Iris pigment epithelial cell (primary cell): ENCODE data around the gene SLC9A7.

Source experiments
- DNase-seq: peaks from one replicate; pipeline ENCODE4 v3.0.0-alpha.2; 2011; ENCODE audit warnings: low read depth

The SLC9A7 gene

DNA sequence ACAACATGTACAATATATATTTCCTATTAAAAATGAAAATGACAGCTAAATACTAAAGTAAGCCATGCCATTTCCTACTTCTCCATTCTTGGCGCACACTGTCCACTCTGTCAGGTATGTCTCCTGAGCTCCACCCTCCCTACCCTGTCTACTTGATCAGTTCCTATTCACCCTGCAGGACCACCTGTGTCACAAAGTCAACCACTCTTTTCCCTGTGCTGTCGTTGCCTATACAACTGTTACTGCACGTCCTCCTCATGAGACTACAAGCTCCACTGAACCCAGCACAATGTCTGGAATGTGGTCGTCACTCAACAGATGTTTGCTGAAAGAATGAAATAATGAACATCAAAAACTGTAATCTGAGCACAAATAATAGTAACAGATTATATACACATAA, 54.9 kb downstream of the SLC9A7 start:
- DNase-seq = peak; percentile 18

DNA sequence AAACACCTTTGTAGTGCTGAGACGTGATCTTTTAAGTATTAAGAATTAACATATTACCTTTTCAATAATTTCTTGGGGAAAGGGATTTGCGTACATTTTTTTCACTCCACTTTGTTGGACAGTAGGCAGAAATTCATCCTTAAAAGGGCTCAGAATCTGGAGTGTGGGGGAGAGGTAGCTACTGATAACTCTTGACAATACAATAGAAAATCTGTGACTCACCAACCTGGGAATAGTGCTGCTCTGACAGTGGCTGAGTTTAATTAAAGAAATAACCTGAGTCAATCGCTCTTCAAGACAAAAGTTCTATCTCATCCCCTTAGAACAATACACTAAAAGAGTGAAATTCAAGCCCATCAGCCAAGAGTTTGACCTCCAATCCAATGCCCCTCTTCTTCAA, 60.2 kb downstream of the SLC9A7 start:
- DNase-seq = no peak

DNA sequence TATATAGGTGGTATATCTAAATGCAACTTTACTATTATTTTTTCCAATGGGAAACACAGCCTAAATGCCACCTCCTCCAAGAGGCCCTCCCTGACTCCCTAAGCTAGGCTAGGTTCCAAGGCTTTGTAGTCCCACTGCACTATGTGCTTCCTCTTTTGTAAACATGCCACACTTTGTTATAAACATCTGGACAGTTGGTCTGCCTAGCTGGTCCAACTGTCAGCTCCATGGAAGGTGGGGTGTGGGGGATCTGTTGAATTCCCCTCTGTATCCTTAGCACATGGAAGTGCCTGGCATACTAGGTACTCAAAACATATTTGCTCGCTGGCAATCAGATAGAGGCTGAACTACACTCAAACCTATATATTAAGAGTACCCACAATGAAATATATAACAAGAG, 63.4 kb downstream of the SLC9A7 start:
- DNase-seq = no peak

DNA sequence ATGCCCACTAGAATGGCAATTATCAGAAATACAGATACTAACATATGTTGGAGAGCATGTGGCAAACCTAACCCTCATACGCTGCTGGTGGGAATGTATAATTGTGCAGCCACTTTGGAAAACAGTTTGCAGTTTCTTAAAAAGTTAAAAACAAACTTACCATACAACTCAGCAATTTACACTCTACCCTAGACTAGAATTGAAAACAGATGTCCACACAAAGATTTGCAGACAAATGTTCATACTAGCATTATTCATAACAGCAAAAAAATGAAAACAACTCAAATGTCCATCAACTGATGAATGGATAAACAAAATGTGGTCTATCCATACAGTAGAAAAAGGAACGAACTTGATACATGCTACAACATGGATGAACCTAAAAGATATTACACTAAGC, 64.4 kb downstream of the SLC9A7 start:
- no peak for DNase-seq

GRCh38 chrX:46693149-46693548, 65.8 kb downstream of the SLC9A7 start:
- DNase-seq = no peak

GRCh38 chrX:46690818-46691217, 68.1 kb downstream of the SLC9A7 start:
- no peak for DNase-seq

DNA sequence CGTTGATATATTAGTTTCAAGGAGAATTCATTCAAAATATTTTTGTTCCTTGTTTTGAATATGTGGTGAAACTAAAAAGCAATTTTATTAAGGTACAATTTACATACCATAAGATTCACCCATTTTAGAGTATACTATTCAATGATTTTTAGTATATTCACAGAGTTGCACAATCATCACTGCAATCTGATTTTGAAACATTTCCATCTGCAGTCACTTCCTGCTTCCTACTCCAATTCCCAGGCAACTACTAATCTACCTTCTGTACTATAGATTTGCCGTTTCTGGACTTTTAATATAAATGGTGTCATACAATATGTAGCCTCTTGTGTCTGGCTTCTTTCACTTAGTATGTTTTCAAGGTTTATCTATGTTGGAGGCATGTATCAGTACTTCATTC, 71.3 kb downstream of the SLC9A7 start:
- peak; percentile 35 for DNase-seq

GRCh38 chrX:46686003-46686645, 72.8 kb downstream of the SLC9A7 start:
- DNase-seq = peak; percentile 39

DNA sequence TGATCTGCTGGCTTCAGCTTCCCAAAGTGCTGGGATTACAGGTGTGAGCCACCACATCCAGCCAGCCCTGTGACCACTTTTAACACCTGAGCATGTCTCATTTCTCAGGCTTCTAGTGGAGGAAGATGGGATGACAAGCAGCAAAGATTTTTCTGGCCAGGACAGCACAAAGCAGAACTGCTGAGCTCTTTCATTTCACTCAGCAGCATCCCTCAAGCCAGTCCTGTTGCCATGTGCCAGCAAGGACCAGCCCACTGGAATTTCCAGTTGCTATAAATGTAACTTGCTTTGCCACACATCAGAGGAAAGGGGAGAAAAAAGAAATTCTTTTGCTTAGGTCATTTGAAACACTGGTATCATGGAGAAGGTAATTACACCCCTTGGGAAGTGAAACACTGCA, 75.9 kb downstream of the SLC9A7 start:
- peak; percentile 12 for DNase-seq

DNA sequence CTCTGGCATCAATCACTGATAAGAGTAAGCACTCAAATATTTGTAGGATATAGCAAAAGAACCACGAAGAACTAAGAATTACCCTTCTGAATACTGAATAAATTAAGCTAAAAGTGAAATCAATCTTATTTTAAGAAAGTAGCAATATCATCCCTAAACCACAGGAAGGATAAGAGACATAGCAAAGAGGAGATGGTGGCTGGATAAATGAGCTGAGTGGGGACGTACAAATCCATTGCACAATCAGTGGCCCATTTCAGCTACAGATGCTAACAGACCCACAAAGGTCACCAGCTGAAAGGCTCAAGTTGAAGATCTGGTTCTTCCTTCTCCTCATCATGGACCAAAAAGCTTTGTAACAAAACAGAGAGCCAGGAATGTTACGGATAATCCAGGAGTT, 77.1 kb downstream of the SLC9A7 start:
- DNase-seq = peak; percentile 47

DNA sequence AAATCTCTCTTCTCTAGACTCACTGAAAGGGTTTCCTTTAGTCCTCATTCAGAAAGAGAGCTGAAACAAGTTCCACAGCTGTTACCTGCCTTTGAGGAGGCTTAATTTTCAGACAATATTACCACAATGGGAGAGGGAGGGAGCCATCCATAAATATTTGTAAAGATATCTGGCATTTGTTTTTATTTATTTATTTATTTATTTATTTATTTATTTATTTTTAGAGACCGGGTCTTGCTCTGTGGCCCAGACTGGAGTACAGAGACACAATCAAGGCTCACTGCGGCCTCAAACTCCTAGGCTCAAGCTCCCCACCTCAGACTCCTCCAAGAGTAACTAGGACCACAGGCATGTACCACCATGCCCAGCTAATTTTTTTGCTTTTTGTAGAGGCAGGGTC, 80.7 kb downstream of the SLC9A7 start:
- no peak for DNase-seq

- DNase-seq = no peak
Observed at GRCh38 chrX:46676399-46677356, 82.2 kb downstream of the SLC9A7 start.

DNA sequence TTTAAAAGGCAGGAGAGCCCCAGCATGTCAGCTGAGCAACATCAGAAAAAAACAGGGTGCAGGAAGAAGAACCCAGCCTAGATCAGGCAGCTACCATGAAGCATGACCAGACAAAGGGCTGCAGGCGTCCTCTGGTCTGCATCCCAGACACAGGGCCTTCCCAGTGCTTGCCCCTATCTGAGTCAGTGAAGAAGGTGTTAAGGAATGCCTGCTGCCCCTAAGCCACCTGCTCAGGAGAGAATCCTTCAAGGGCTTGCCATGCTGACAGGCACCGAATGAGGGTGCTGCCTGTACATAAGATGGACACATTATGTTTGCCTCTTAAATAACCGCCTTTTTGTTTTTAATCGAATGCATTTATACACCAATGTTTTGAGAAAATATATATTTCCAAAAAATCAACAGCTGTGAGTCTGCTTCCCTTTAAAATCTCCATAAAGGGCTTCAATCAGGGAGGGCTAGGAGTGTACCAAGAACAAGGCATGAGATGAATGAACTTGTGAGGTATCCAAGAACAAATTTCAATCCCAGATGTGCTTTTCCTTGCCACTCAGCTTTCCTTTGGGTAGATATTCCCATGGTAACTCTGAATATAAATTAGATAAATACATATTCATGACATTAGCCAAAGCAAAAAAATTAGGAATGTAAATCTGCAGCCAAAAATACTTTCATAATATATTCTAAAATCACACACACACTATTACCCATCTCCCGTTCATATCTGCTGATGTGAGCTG, 85.1 kb downstream of the SLC9A7 start:
- DNase-seq = no peak

GRCh38 chrX:46670316-46670715, 88.6 kb downstream of the SLC9A7 start:
- no peak for DNase-seq

DNA sequence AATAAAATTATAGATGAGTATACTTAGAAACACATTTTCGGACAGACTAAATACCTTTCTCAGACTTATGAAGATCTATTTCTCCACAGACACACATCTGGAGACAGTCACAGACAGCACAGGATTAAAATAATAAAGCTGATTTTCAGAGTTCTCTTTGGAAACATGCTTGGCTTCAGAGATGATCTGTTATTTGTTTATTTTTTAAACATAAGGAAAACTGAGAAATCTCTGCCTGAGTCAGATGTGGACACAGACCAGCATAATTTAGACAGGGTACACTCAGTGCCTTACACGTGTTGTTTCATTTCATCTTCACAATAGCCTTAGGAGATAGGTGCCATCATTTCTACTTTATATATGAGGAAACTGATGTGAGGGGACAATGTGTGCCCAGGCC, 92.1 kb downstream of the SLC9A7 start:
- no peak for DNase-seq

GRCh38 chrX:46665232-46666152, 93.4 kb downstream of the SLC9A7 start:
- DNase-seq = no peak

GRCh38 chrX:46662188-46662958, 96.5 kb downstream of the SLC9A7 start:
- DNase-seq = no peak

DNA sequence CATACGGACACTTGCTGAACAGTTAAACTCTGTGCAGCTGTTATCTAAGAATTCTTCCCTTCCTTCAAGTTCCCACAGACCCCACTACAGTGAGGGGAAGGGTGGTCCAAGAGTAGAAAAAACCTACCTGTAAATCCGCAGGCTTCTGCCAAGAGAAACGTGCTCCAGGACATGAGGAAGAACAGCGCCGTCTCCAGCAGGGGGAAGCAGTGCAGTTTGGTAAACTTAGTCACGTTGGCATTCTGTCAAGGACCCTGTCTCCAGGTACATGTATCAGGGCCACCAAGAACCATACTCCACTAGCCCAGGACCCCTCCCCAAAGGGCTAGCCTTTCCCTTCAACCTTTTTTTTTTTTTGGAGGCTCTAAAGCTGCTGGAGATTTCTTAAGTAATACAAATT, 105.4 kb downstream of the SLC9A7 start:
- no peak for DNase-seq

GRCh38 chrX:46649421-46650260, 109.3 kb downstream of the SLC9A7 start:
- peak; percentile 36 for DNase-seq

DNA sequence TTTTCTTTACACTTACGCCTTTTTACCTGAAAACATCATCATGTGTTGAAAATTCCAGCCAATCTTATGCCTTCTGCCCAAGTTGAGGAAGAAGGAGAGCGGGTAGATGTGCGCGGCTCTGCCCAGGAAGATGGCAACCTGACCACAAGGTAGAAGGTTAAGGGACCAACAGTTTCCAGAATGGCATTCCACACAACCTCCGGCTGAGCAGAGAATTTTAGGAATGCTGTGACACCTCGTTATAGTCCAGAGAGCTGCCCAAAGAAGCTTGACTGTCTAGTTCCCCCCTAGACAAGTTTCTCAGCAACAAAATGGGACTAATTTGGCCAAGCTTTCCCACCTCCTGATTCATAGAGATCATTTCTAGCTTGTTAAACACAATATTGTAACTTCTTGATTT, 110.3 kb downstream of the SLC9A7 start:
- DNase-seq = no peak
